Epidermal melanocyte (primary cell): ENCODE data around the gene IDH3B.
"Not testable (repeated sequence)": the region's sequence is repeated elsewhere in the genome, so short reads cannot be mapped to it uniquely, and the experiment has no call there.

ENCODE experiments used
- DNase-seq: peaks from one replicate; pipeline ENCODE4 v3.0.0; 2011; ENCODE audit warnings: low spot score; ENCODE audit not compliant: insufficient read length

The IDH3B gene

GRCh38 chr20:2663887-2664719 is at the start of gene IDH3B:
IDH3B (minus strand) TSS chr20:2664216; CDS start chr20:2664188, 28 bp downstream.
- DNase-seq = peak; percentile 92

GRCh38 chr20:2713285-2713684 is 49.3 kb upstream of the IDH3B start:
- no peak for DNase-seq

- DNase-seq = no peak
Measured at GRCh38 chr20:2709205-2709981, 45.4 kb upstream of the IDH3B start.

- no peak for DNase-seq
Measured at GRCh38 chr20:2708665-2709064, 44.6 kb upstream of the IDH3B start.

GRCh38 chr20:2708073-2708415 is 44.0 kb upstream of the IDH3B start:
- DNase-seq = no peak

GRCh38 chr20:2707353-2708072 is 43.5 kb upstream of the IDH3B start:
- DNase-seq = no peak

GRCh38 chr20:2706688-2707352 is 42.8 kb upstream of the IDH3B start:
- no peak for DNase-seq

GRCh38 chr20:2705931-2706645 is 42.1 kb upstream of the IDH3B start:
- DNase-seq = no peak

GRCh38 chr20:2703716-2704475 is 39.9 kb upstream of the IDH3B start:
- no peak for DNase-seq

GRCh38 chr20:2701671-2702081 is 37.7 kb upstream of the IDH3B start:
- DNase-seq = no peak

GRCh38 chr20:2700913-2701620 is 37.1 kb upstream of the IDH3B start:
- no peak for DNase-seq

GRCh38 chr20:2699775-2700413 is 35.9 kb upstream of the IDH3B start:
- no peak for DNase-seq

GRCh38 chr20:2698912-2699311 is 34.9 kb upstream of the IDH3B start:
- DNase-seq = no peak

- DNase-seq = no peak
Measured at GRCh38 chr20:2698186-2698817, 34.3 kb upstream of the IDH3B start.

GRCh38 chr20:2697768-2698167 is 33.8 kb upstream of the IDH3B start:
- DNase-seq = no peak

GRCh38 chr20:2696646-2697045 is 32.6 kb upstream of the IDH3B start:
- no peak for DNase-seq

GRCh38 chr20:2695984-2696525 is 32.0 kb upstream of the IDH3B start:
- not testable (repeated sequence) for DNase-seq
